Effector memory CD8-positive, alpha-beta T cell (primary cell): ENCODE data around the gene TTLL13.
A peak's percentile ranks its signal among the peaks of the same experiment; 100 is the strongest.
"Not testable (repeated sequence)": the region's sequence is repeated elsewhere in the genome, so short reads cannot be mapped to it uniquely, and the experiment has no call there.

Experiments
- ATAC-seq: fragments of 150-1000 bp; cut with Tn5 transposase; replicated peaks from 2 replicates; pipeline ENCODE4 v1.10.0; 2021; ENCODE audit warnings: mild to moderate bottlenecking, moderate library complexity
- DNase-seq, 3 experiments: peaks; one replicate each; pipeline ENCODE4 v3.0.0; 2021
- H3K27ac Mint-ChIP-seq, 2 donors: one replicate each; pipeline ENCODE4 v1.8.0; 2022; ENCODE audit warnings: mild to moderate bottlenecking in 2 of 2, mixed read lengths in 2 of 2, moderate library complexity in 2 of 2
- H3K27me3 Mint-ChIP-seq, 2 donors: one replicate each; pipeline ENCODE4 v1.8.0; 2022; ENCODE audit warnings: mixed read lengths in 2 of 2
- H3K36me3 Mint-ChIP-seq: one replicate; pipeline ENCODE4 v1.8.0; 2022; ENCODE audit warnings: mild to moderate bottlenecking, moderate library complexity, mixed read lengths; ENCODE audit not compliant: insufficient read depth
- H3K4me1 Mint-ChIP-seq, 2 donors: one replicate each; pipeline ENCODE4 v1.8.0; 2022; ENCODE audit warnings: low read depth in 2 of 2, mixed read lengths in 2 of 2
- H3K4me3 Mint-ChIP-seq, 2 donors: one replicate each; pipeline ENCODE4 v1.8.0; 2022; ENCODE audit warnings: mild to moderate bottlenecking in 2 of 2, mixed read lengths in 2 of 2, moderate library complexity in 2 of 2
- H3K9me3 Mint-ChIP-seq, 2 donors: one replicate each; pipeline ENCODE4 v1.8.0; 2022; ENCODE audit warnings: mixed read lengths in 2 of 2

Gene TTLL13

GRCh38 chr15:90234096-90234988 lies 15.0 kb upstream of the TTLL13 start, which contains the start of gene GDPGP1:
Gene GDPGP1, plus strand, starts transcription at chr15:90234209. Its CDS starts 6,700 bp downstream, at chr15:90240909.
- H3K27me3 Mint-ChIP-seq = no peaks in the 10 kb centered on the region
- H3K36me3 Mint-ChIP-seq = peaks cover 72% of the 10 kb centered on the region
- H3K4me3 Mint-ChIP-seq = peak within 1 kb of the TSS; percentile 82 to 85
- H3K4me1 Mint-ChIP-seq = peaks cover 40 to 41% of the 10 kb centered on the region in 2 donors
- H3K9me3 Mint-ChIP-seq = no peaks in the 10 kb centered on the region
- DNase-seq (peak in 1 of 3 experiments; percentile 86), ATAC-seq (peak; percentile 63)
- H3K27ac Mint-ChIP-seq = peak within 1 kb of the TSS; percentile 97 to 98

GRCh38 chr15:90239371-90239770 lies 10.0 kb upstream of the TTLL13 start:
- Mint-ChIP-seq H3K9me3 (no peaks in the 10 kb centered on the region), H3K27ac (peak overlapping the region; percentile 3 to 15), H3K27me3 (no peaks in the 10 kb centered on the region), H3K36me3 (peaks cover 38% of the 10 kb centered on the region), H3K4me1 (peaks cover 12 to 13% of the 10 kb centered on the region in 2 donors), H3K4me3 (no peak overlapping the region)
- DNase-seq (no peak), ATAC-seq (no peak)

DNA sequence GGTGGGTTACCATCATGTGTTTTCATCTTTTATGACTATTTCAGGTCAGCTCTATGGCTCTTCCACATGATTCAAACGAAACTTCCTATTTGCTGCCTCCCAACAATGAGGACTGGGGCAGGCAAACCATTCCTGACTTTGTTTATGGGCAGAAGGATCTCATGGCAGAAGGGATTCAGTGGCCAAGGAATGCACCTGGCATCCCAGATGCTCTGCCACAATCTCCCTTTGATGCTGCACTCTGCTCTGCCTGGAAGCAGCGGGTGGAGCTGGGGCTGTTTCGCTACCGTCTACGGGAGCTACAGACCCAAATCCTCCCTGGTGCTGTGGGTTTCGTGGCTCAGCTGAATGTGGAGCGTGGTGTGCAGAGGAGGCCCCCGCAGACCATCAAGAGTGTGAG lies 8.5 kb upstream of the TTLL13 start:
- Mint-ChIP-seq H3K36me3 (peaks cover 33% of the 10 kb centered on the region), H3K27me3 (no peaks in the 10 kb centered on the region), H3K4me1 (peaks cover 5% of the 10 kb centered on the region in 2 donors), H3K4me3 (no peak overlapping the region), H3K27ac (no peak overlapping the region), H3K9me3 (no peaks in the 10 kb centered on the region)
- DNase-seq = no peak
- ATAC-seq = no peak

DNA sequence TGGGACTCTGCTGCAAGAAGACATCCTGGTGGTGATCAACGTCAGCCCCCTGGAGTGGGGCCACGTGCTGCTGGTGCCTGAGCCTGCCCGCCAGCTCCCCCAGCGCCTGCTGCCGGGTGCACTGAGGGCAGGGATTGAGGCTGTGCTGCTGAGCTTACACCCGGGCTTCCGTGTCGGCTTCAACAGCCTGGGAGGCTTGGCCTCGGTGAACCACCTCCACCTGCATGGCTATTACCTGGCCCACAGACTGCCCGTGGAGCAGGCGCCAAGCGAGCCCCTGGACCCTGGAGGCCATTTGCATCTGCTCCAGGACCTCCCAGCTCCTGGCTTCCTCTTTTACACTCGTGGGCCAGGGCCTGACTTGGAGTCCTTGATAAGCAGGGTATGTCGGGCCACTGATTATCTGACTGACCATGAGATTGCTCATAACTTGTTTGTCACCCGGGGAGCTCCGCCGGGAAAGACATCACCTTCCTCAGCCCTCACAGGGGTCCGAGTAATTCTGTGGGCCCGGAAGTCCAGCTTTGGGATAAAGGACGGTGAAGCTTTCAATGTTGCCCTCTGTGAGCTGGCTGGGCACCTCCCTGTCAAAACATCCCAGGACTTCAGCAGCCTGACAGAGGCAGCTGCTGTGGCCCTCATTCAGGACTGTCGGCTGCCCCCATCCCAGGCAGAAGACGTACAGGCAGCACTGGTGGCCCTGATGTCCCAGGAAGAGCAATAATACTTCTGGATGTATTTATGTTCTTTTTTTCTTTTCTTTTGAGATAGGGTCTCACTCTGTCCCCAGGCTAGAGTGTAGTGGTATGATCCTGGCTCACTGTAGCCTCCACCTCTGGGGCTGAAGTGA lies 7.8 kb upstream of the TTLL13 start:
- no peaks in the 10 kb centered on the region for H3K27me3 Mint-ChIP-seq
- ATAC-seq = no peak
- H3K9me3 Mint-ChIP-seq = no peaks in the 10 kb centered on the region
- peaks cover 29% of the 10 kb centered on the region for H3K36me3 Mint-ChIP-seq
- peaks cover 1 to 5% of the 10 kb centered on the region in 2 donors for H3K4me1 Mint-ChIP-seq
- H3K4me3 Mint-ChIP-seq = no peak overlapping the region
- DNase-seq = no peak
- no peak overlapping the region for H3K27ac Mint-ChIP-seq

GRCh38 chr15:90243943-90244639 lies 5.3 kb upstream of the TTLL13 start:
- H3K36me3 Mint-ChIP-seq = peaks cover 17% of the 10 kb centered on the region
- no peaks in the 10 kb centered on the region for H3K9me3 Mint-ChIP-seq
- DNase-seq (no peak), ATAC-seq (no peak)
- no peaks in the 10 kb centered on the region for H3K27me3 Mint-ChIP-seq
- no peak overlapping the region for H3K4me3 Mint-ChIP-seq
- peaks cover 4 to 8% of the 10 kb centered on the region in 2 donors for H3K4me1 Mint-ChIP-seq
- no peak overlapping the region for H3K27ac Mint-ChIP-seq

DNA sequence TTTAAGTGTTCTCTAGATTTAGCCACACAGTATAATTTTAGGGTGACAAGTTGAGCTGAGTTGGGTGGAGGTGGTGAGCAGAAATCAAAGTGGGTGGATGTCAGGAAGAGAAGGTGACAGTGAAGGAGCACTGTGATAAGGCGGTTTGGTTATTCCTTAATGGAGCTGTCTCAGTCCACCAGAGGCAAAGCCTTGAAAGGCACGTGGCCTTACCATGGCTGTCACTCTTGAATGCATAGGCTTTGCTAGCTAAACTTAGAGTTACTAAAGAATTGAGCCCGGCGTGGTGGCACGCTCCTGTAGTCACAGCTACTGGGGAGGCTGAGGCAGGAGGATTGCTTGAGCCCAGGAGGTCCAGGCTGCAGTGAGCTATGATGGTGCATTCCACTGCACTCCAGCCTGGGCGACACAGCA lies 560 bp upstream of the TTLL13 start:
- ATAC-seq (peak; percentile 18), DNase-seq (no peak)
- H3K36me3 Mint-ChIP-seq = peaks cover 16% of the 10 kb centered on the region
- peaks cover 11 to 15% of the 10 kb centered on the region in 2 donors for H3K4me1 Mint-ChIP-seq
- H3K27ac Mint-ChIP-seq = peak overlapping the region; percentile 69 to 71
- H3K9me3 Mint-ChIP-seq = no peaks in the 10 kb centered on the region
- no peaks in the 10 kb centered on the region for H3K27me3 Mint-ChIP-seq
- H3K4me3 Mint-ChIP-seq = peak overlapping the region; percentile 77 to 81

DNA sequence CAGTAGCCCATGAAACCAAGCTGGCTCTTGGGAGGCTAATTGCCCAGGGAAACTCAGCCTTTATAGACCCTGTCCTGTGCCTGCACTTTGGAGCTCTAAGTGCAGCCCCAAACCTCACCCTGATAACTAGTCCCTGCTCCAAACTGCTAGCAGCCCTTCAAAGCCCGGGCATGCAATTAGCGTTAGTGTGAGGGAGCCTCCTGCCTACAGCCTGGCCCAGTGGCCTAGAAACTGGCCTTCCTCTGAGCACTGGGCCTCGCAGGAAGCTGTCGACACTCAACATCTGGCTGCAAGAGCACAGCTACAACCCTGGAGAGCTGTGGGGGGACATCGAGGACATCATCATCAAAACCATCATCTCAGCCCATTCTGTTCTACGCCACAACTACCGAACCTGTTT lies 8.4 kb downstream of the TTLL13 start:
- Mint-ChIP-seq H3K36me3 (no peaks in the 10 kb centered on the region), H3K4me1 (peaks cover 0 to 5% of the 10 kb centered on the region in 2 donors), H3K9me3 (no peaks in the 10 kb centered on the region), H3K27me3 (peaks cover 16 to 28% of the 10 kb centered on the region in 2 donors), H3K4me3 (no peak overlapping the region), H3K27ac (no peak overlapping the region)
- DNase-seq (no peak), ATAC-seq (no peak)

DNA sequence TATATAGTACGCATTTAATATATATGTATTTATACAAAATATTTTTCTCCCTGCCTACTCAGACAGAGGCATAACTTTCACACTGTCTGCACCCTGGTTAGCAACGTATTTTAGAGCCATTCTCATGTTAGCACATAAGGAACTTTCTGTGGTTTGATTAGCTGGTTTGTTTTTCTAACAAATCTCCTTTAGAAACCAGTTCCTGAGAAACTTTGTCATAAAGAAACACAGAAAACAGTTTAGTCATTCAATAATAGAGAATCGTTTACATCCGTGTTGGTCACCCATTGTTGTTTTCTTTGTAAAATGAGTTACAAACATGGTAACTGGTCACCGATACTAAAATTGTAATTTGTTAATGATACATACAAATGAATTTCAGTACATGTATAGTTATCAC lies 10.2 kb downstream of the TTLL13 start:
- Mint-ChIP-seq H3K27me3 (peaks cover 16 to 28% of the 10 kb centered on the region in 2 donors), H3K4me3 (no peak overlapping the region), H3K4me1 (peaks cover 1 to 5% of the 10 kb centered on the region in 2 donors), H3K9me3 (no peaks in the 10 kb centered on the region), H3K27ac (peak overlapping the region in 1 of 2 donors; percentile 61), H3K36me3 (no peaks in the 10 kb centered on the region)
- ATAC-seq (no peak), DNase-seq (no peak)

DNA sequence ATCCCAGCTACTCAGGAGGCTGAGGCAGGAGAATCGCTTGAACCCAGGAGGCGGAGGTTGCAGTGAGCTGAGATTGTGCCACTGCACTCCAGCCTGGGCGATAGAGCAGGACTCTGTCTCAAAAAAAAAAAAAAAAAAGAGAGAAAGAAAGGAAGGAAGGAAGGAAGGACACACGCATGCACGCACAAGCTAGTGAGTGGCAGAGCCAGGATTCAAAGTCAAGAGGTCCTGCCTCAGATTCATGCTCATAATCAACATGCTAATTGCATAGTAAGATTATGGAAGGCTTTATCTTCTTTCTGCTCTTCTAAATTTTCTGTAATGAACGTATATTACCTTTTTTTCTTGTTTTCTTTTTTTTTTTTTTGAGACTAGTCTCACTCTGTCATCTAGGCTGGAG lies 11.4 kb downstream of the TTLL13 start:
- H3K27me3 Mint-ChIP-seq = peaks cover 9 to 18% of the 10 kb centered on the region in 2 donors
- H3K9me3 Mint-ChIP-seq, H3K27ac Mint-ChIP-seq, ATAC-seq, H3K4me3 Mint-ChIP-seq, H3K36me3 Mint-ChIP-seq, DNase-seq: not testable (repeated sequence)
- H3K4me1 Mint-ChIP-seq = peaks cover 9 to 14% of the 10 kb centered on the region in 2 donors

GRCh38 chr15:90261811-90262210 lies 12.5 kb downstream of the TTLL13 start:
- H3K4me3 Mint-ChIP-seq = no peak overlapping the region
- peaks cover 17 to 19% of the 10 kb centered on the region in 2 donors for H3K4me1 Mint-ChIP-seq
- H3K9me3 Mint-ChIP-seq = no peaks in the 10 kb centered on the region
- H3K27ac Mint-ChIP-seq = no peak overlapping the region
- H3K27me3 Mint-ChIP-seq = peaks cover 5 to 14% of the 10 kb centered on the region in 2 donors
- DNase-seq (no peak), ATAC-seq (no peak)
- H3K36me3 Mint-ChIP-seq = peaks cover 16% of the 10 kb centered on the region

DNA sequence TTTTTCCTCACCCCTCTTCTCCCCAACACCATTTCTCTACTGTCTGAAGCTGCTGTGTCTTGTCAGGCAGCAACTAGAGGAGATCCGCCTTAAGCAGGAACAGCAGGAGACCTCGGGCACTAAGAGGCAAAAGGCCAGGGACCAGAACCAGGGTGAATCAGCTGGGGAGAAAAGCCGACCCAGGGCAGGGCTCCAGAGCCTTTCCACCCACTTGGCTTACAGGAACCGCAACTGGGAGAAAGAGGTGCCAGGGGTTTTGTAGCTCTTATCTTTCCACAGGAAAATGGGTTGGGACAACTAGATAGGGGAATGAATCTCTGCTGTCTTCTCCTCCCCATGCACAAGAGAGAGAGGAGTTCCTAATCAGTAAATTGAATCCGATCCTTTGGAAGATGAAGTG lies 13.1 kb downstream of the TTLL13 start:
- no peaks in the 10 kb centered on the region for H3K9me3 Mint-ChIP-seq
- peaks cover 16% of the 10 kb centered on the region for H3K36me3 Mint-ChIP-seq
- ATAC-seq (no peak), DNase-seq (no peak)
- no peak overlapping the region for H3K4me3 Mint-ChIP-seq
- H3K4me1 Mint-ChIP-seq = peaks cover 20 to 21% of the 10 kb centered on the region in 2 donors
- no peak overlapping the region for H3K27ac Mint-ChIP-seq
- peaks cover 0 to 8% of the 10 kb centered on the region in 2 donors for H3K27me3 Mint-ChIP-seq

- Mint-ChIP-seq H3K27me3 (no peaks in the 10 kb centered on the region), H3K4me1 (peaks cover 33 to 34% of the 10 kb centered on the region in 2 donors), H3K27ac (peak overlapping the region; percentile 96 to 97), H3K9me3 (no peaks in the 10 kb centered on the region), H3K4me3 (peak overlapping the region; percentile 98 to 100), H3K36me3 (peaks cover 27% of the 10 kb centered on the region)
- ATAC-seq (no peak), DNase-seq (peak in 2 of 3 experiments; percentile 6)
Observed at GRCh38 chr15:90264671-90265070, 15.3 kb downstream of the TTLL13 start.
